GM21526 (cell line): ENCODE data around the gene MAP7.
A peak's percentile ranks its signal among the peaks of the same experiment; 100 is the strongest.

Source experiments
- ATAC-seq: cut with Tn5 transposase; IDR thresholded peaks from one replicate; pipeline ENCODE4 v1.9.1; 2021; ENCODE audit warnings: moderate library complexity; ENCODE audit not compliant: unreplicated experiment, low FRiP score

MAP7 gene

DNA sequence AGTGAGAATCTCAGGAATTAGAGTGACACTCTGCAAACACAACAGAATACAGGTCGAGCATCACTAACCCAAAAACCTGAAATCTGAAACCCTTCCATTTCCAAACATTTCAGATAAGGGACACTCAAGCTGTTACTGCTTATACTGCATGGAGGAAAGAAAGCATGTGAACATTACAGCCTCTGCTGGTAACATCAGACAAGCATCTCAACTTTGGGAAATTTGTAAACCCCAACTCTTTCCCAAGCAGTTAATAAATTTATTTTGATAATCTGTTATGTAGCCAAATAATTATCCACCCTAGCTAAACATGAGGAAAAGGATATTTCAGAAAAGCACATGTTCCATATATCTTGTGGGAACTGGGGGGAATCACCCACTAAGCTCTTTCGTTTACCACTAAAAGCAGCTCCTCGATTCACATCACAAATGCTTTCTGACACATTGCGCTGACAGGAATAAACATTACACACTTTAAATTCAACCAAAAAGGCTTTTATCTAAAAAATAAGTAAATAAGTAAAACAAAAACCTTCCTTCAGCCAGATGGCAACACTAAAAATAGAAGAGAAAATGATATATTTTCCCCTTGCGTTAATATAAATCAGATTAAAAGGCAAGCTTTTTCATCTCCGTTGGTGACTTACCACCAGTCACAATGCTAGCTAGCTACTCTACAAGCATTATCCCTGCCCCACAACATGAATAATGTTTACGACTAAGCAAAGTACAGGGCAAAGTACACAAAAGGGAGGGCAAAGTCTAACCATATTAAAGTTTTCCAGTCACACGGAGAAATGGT, 120.8 kb downstream of the MAP7 start:
- no peak for ATAC-seq

DNA sequence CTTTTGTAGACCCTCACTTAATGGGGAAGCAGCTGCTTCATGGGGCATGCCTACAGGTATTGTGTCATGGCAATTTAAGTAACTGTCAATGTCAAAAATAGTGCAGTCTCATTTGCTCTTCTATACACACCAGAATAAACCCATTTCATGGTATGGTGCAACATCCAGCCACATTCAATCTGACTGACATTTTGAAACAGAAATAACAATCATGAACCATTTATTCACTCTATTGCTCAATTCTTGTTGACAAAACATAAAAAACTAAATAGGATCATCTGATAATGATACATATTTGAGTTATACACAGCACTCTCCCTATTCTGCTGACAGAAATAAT, 122.9 kb downstream of the MAP7 start:
- no peak for ATAC-seq

DNA sequence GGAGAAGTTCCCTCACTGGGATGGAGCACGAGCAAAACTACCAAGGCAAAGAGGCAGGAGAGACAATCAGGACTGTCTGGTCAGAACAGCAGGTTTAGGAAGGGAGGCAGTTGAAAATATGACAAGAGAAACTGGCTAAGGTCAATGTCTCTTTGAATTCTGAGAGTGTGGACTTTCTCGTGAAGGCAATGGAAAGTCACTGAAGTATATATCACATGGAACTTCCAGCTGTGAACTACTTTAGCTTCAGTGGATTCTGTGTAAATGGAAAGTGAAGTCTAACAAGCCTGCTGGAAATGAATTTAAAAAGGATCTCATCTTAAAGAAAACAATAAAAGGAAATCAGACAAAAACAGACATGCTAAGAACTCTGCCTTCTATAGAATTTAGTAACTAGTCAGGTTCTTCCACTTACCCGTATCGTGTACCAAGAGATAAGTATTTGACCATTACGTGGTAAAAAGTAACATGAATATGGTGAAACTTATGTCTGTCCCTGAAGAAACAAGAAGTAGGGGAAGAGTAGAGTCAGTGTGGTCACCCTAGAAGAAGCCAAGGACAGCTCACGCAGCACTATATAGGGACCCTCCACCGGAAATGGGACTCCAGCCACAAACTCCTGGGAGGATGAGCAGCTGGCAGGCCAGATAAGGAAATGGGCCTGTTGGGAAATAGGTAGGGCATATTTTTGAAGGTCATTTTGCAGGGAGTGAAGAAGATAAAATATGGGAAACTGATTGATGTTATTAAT, 123.4 kb downstream of the MAP7 start:
- ATAC-seq, result no peak

DNA sequence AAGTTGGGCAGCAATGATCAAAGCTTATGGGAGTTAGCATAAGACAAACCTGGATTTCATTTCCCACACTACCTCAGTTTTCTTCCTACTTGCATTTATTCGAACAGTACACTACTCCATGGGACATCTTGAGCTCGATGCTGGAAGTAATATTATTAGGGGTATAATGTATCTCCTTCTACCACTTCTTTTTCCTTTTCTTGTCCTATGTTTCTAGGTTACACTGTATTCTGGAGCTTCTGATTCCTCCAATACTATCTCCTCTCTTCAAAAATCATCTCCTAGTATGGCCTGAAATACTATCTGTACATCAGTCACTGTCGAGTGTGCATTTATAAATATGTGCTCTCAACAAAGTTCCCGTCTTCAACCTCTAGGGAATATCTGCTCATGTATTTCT, 124.4 kb downstream of the MAP7 start:
- no peak for ATAC-seq

DNA sequence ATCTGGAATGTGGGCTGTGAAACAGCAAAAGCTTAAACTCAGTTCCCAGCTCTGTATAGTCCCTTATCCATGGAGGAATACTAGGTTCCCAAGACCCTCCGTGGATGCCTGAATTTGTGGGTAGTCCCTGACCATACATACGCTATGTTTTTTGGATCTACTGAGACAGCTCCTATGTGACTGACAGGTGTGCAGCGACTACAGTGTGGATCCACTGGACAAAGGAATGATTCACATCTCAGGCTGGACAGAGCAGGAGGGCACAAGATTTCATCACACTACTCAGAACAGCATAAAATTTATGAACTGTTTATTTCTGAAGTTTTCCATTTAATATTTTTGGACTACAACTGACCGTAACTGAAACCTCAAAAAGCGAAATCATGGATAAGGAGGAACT, 125.3 kb downstream of the MAP7 start:
- ATAC-seq, result no peak

DNA sequence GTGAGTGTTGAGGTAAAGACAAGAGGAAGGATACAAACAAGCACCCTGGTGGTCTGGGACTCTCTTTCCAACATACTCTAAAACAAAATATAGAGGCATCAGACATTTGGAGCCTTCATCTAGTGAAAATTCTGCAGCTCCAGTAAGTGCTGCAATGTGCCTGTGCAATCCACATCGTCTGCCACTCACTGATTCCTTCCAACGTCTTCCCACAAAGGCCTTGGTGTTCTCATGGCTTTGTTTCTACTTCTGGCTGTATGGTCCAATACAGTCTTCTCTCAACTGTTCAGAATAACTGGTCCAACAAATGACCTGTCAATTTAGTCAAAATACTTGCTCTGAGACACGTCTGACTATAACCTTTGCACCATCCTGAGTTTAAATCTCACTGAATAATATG, 125.8 kb downstream of the MAP7 start:
- ATAC-seq, result no peak

DNA sequence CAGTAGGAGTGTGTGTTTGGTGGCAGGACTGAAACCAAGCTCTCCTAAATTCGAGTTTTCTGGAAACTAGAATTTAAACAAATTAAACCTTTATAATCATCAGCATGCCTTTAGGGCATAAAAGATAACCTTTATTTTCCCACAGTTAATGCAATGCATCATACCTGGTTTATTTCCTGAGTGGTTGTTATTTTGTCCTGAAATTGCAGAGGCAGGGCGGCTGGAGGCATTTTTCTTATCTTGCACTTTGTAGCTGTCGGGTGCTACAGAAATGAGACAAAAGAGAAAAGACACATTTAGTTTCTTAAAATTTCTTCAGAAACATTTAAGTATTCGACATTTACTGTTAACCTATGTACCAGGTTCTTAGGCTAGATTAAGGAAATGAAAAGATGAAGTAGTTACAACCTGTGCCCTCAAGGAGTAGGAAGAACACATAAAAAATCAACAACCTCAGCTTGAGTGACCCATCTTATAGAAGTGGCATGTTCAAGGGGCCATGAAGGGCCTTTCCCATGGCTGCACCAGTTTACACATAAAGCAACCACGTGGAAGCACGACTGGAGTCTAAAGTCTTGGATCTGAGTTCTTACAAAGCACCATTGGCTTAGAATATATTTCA, 128.6 kb downstream of the MAP7 start:
- ATAC-seq, result no peak

DNA sequence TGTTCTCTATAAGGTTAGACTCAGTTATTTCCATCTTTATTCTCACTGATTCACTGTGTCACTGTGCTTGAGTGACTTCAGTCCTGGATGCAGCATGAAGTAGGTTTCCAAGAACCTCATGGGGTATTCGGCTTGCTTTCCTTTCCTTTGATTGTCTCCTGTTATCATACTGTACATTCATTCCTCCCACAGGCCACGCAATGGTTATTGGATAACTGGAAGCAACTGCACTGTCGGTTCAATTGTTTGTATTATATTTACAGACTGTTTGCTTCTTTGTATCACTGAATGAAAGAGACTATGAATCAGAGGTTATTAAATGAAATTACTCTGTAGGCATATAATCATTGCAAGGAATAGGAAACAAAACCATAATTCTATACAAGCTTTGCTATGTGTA, 129.4 kb downstream of the MAP7 start:
- ATAC-seq, result no peak

DNA sequence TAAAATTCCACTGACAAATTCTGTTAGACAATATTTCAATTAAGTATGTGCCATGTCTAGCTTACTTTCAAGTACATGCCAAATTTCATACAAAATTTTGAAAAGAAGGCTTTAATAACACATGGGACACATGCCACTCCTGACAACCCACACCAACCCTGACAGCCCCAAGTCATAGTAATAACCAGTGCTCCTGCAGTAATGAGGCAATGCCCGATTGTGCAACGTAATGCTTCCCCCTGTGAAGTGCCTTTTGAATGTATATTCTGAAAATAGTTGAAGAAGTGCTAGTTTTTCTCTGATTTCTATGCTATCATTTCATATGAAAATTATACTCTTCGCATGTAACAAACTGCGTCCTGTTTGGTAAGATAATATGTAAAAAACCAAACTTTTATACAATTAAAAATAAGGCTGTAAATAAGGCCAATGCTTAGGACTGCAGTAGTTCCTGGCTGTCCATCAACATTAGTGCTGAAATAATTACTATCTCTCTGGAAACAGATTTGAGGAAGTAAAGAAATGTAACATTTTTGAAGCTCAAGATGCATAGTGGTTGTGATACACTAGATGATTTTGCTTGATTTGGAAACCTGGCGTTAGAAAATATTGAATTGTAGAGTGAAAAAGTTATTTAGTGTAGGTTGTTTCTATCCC, 134.7 kb downstream of the MAP7 start:
- ATAC-seq, result no peak

DNA sequence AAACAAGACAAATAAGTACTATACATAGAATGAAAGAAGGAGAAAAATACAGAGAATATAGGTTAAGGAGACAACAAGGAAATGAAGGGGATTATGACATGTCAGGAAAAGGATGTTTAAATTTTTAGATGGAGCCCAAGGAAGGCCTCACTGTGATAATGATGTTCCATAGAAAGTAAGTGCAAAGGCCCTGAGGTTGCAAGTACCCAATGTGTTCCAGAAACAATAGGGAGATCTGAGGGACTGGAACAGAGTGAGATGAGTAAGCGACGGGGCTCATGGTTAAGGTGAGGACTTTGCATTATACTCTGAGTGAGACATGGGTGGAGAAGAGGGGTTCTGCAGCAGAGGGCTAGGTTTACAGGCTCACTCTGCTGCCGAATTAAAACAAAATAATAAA, 137.8 kb downstream of the MAP7 start:
- no peak for ATAC-seq

DNA sequence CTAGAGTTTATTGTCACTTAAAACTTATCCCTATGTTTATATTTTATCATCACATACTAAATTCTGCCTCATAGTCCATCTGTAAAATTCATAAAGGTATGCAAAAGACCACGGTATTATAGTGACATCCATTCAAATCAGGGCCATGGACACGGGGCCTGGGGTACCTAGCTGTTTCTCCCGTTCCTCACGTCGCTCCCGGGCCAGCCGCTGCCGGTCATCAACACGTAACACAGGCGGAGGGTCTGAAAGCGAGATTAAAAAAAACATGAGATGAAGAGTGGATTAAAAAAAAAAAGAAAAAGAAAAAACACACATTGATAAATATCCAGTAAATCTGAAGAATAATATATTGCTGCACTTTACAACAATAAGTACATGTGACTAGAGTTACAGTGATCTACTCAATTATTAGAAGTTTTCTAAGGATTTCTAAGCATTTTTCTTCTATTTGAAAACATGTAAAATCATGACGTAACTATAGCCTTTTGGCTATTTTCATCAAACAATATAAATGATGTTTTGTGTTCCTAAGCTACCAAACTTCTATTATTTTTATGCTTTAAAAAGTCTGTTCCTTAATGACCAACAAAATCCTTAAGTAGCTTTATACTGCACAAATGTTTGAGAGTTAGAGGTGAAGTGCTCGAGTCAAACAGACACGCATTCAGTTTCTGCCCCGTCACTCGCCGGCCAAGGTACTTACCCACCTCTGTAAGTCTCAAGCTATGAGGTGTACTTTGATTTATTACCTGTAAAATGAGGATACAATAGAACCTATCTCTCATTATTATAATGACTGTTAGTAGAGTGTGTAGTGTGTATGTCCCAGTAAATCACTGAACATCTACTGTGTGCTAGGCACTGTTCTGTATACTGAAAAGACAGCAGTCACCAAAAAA, 138.5 kb downstream of the MAP7 start:
- no peak for ATAC-seq

DNA sequence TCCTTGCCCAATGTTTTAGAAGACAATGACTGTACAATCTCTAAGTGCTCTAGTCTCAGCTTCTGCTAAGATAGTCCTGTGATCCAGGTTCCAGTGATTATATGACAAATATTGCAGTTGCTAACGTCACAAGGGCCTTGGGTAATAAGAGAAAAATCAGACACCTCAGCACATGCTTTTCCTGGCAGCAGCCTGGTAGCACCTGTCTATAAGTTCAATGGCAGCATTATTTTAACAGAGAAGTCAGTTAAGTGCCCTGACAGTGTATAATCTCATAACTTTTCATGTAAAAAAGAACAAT, 139.2 kb downstream of the MAP7 start:
- no peak for ATAC-seq

DNA sequence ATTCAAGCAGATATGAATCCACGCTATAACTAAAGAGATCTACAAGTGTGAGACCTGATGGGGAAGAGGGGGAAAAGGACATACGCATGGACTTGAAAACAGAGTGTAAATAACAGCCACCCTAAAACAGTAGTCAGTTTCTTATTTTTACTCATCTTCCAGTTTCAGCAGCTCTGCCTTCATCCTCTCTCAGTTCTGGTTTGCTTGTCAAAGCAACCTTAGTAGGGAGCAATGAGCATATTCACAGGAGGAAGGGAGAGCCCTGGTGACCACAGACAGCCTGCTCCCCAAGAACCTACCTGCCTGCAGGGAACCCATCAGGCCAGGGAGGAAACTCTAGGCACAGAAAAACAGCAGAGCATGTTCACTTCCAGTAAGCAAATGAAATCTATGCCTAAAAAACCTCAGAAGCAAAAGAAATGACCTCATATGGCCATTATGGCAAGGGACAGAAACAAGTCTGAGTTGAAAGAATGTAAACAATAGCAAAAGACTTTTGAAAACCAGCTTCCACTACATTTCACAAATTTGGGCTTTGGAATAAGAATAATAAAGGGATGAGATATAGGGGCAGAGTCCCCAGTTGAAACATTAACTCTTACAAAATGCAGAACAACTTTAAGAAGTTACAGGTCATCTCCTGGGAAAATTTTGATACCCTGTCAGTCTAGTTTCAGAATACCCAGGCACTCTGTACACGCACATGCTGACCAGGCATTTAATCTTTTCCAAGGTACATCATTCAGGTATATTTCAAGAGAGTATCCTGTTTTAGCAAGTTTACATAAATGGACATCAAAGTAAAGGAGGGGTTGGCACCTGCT, 139.8 kb downstream of the MAP7 start:
- peak; percentile 89 for ATAC-seq

DNA sequence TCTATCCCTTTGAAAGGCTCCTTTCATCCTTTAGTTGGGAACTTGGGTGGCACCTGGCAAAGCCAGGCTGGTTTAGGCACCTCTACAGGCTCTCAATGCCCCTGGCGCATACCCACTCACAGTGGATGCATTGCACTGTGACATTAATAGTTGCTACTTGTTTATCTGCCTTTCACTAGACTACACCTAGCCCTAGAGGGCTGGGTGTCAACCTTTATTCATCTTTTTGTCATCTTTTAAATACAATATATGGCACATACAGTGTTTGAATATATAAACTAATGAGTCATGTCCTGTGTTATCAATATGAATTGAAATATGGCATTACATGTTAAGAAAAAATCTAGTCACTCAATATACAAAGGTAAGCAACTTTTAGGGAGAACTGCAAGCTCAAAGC, 140.6 kb downstream of the MAP7 start:
- no peak for ATAC-seq

DNA sequence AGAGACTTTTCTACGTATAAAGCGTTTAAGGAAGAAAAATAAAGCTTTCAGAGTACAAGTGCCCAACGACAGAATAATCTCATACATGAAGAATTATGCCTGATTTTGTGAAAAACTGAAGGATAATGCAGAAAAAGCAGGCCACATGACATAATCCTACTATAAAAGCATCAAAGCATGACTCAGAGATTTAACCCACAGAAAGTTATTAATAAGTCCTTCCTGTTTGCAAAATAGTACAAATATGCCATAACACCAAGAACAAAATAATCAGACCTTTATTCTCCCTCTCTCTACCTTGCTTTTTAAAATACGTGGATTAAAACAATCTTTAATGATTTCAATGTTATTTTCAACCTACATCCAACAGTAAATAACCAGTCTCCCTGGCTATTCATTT, 142.0 kb downstream of the MAP7 start:
- ATAC-seq, result no peak

DNA sequence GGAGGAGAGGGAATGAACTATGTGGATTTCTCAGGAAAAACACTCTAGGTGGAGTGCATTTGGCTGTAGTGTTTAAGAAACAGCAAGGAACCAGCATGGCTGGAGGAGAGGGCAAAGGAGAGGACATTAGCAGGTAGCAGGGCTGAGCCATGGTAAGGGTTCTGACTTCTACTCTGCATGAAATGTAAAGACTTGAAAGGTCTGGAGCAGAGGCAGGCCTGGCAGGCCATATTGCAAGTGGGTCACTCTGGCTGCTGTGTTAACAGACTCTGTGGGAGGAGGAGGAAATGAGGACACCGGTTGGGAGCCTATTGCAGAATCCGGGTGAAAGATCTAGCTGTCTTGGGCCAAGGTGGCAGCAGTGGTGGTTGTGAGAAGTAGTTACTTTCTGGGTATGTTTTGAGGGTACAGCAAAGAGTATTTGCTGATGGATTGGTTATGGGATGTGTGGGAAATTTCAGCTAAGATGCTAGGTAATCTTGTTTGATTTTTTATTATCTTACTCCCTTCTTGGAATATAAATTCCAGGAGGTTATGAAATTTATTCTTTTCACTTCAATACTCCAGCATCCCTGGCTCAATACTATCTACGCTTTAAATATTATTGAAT, 144.7 kb downstream of the MAP7 start:
- ATAC-seq, result no peak

DNA sequence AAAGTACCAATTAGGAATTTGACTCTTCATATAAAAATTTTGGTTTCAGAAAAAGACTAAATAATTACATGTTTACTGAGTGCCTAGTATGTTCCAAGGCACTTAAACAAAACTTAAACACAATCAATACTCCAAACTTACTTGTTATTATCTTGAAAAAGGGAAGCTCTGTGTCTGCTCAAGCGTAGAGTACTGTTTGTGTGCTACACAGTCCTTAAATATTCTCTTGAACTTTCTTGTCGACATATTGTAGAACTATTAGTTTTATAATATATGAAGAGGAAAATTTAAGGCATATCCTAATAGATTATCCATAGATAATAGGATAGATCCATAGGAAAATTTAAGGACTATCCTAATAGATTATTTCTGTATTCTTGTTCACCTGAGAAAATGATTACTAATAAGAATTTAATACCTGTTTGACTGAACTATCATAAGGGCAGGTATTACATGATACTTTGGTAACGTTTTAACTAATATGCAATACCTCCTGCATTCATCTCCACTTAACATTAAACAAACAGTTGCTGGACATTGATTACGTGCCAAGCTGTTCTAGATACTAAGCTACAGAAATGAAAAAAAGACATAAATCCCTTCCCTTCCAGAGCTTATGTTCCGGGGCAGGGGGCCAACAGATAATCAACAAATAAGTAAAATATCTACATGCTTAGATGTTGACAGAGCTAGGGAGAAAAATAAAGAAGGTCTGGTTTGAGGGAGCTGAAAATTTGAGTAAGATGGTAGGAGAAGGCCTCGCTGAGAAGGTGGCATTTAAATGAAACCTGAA, 145.4 kb downstream of the MAP7 start:
- ATAC-seq, result no peak

DNA sequence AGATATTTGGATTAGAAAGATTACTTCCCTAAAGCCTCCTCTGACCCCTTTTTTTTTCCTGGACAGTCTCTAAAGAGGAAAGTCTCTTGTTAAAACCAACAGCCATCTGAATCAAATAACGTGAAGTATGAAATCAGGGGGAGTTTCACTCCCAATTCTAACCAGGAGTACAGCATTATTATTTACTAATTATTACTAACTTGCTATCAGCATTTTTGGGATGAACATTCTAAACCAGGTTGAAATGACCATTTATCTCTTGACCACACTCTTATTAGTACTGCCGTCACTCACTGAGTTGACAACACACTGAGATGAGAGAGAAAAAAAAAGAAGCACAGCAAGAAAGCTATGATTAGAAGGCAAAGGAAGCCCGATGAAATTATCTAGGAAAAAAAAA, 146.2 kb downstream of the MAP7 start:
- ATAC-seq, result no peak
